HepG2 (cell line): Measurements from ENCODE around the gene HLA-DOA. TPM values are rescaled to one million over a fixed set of nuclear protein-coding genes. Genes with fewer than 3 reads are reported as not detected.

Experiments used
- AGO1 ChIP-seq: fragments of 200-400 bp; formaldehyde crosslinking; IDR thresholded peaks from 2 replicates; pipeline ENCODE4 v1.6.1; 2017; ENCODE audit warnings: mild to moderate bottlenecking, low read depth, low read length, moderate library complexity; ENCODE audit not compliant: poor library complexity, severe bottlenecking
- CCDC6 ChIP-seq: sonication (generic); formaldehyde crosslinking; IDR thresholded peaks from 2 replicates; pipeline ENCODE4 v1.8.1; 2022; ENCODE audit warnings: mild to moderate bottlenecking, missing genetic modification reagents, moderate library complexity
- FOXM1 ChIP-seq: sonication (generic); formaldehyde crosslinking; IDR thresholded peaks from 2 replicates; pipeline ENCODE4 v1.5.0; 2020; ENCODE audit warnings: missing genetic modification reagents
- MTA3 ChIP-seq: sonication (generic); formaldehyde crosslinking; IDR thresholded peaks from 2 replicates; pipeline ENCODE4 v1.4.0; 2020; ENCODE audit warnings: missing genetic modification reagents
- NFATC3 ChIP-seq: sonication (generic); formaldehyde crosslinking; IDR thresholded peaks from 2 replicates; pipeline ENCODE4 v1.5.1; 2020; ENCODE audit warnings: mild to moderate bottlenecking, missing genetic modification reagents
- NR1H2 ChIP-seq: sonication (generic); formaldehyde crosslinking; IDR thresholded peaks from 2 replicates; pipeline ENCODE4 v1.8.1; 2022; ENCODE audit warnings: low read depth, missing genetic modification reagents, borderline replicate concordance
- NR2F6 ChIP-seq, 2 experiments: IDR thresholded peaks; 2 replicates each; pipeline ENCODE4 v1.6.1; 2016; ENCODE audit warnings: antibody characterized with exemption in 1 of 2, mild to moderate bottlenecking in 1 of 2
- PAX8 ChIP-seq: sonication (generic); formaldehyde crosslinking; IDR thresholded peaks from 2 replicates; pipeline ENCODE4 v1.8.0; 2022; ENCODE audit warnings: mild to moderate bottlenecking, missing genetic modification reagents, borderline replicate concordance
- PHB2 ChIP-seq: fragments of 450-650 bp; IDR thresholded peaks from 2 replicates; pipeline ENCODE4 v1.6.1; 2018; ENCODE audit not compliant: partially characterized antibody
- PHF21A ChIP-seq: sonication (generic); formaldehyde crosslinking; IDR thresholded peaks from 2 replicates; pipeline ENCODE4 v1.5.0; 2020; ENCODE audit warnings: mild to moderate bottlenecking, missing genetic modification reagents
- PHF5A ChIP-seq: IDR thresholded peaks from one replicate; pipeline ENCODE4 v1.6.1; 2018; ENCODE audit warnings: low read depth, missing genetic modification reagents; ENCODE audit not compliant: unreplicated experiment
- RBFOX2 ChIP-seq: fragments of 200-400 bp; formaldehyde crosslinking; IDR thresholded peaks from 2 replicates; pipeline ENCODE4 v1.6.1; 2017; ENCODE audit warnings: low read depth, mild to moderate bottlenecking, low read length
- RNF2 ChIP-seq: fragments of 450-650 bp; conservative IDR thresholded peaks from 2 replicates; pipeline ENCODE4 v1.6.1; 2016; ENCODE audit warnings: low read depth
- THAP11 ChIP-seq: IDR thresholded peaks from 2 replicates; pipeline ENCODE4 v1.6.1; 2016; ENCODE audit warnings: missing biosample characterization, missing genetic modification reagents
- THAP9 ChIP-seq: sonication (generic); formaldehyde crosslinking; IDR thresholded peaks from 2 replicates; pipeline ENCODE4; 2020; ENCODE audit warnings: missing genetic modification reagents, mild to moderate bottlenecking, borderline replicate concordance
- THRA ChIP-seq: sonication (generic); formaldehyde crosslinking; IDR thresholded peaks from 2 replicates; pipeline ENCODE4 v1.4.0; 2020; ENCODE audit warnings: missing genetic modification reagents, borderline replicate concordance
- YY1 ChIP-seq: IDR thresholded peaks from 2 replicates; pipeline ENCODE4 v1.6.1; 2011; ENCODE audit warnings: low read length, low read depth, moderate library complexity, mild to moderate bottlenecking; ENCODE audit not compliant: insufficient read depth, insufficient replicate concordance
- ZNF251 ChIP-seq: sonication (generic); formaldehyde crosslinking; IDR thresholded peaks from 2 replicates; pipeline ENCODE4 v1.9.0; 2021; ENCODE audit warnings: mild to moderate bottlenecking, missing genetic modification reagents
- ZNF441 ChIP-seq: sonication (generic); formaldehyde crosslinking; IDR thresholded peaks from 2 replicates; pipeline ENCODE4 v1.7.0; 2021; ENCODE audit warnings: missing genetic modification reagents, borderline replicate concordance
- ZNF597 ChIP-seq: sonication (generic); formaldehyde crosslinking; IDR thresholded peaks from 2 replicates; pipeline ENCODE4 v1.5.0; 2020; ENCODE audit warnings: missing genetic modification reagents
- ZNF710 ChIP-seq: sonication (generic); formaldehyde crosslinking; IDR thresholded peaks from 2 replicates; pipeline ENCODE4 v1.5.0; 2020; ENCODE audit warnings: mild to moderate bottlenecking, missing genetic modification reagents, borderline replicate concordance
- ZNF891 ChIP-seq: sonication (generic); formaldehyde crosslinking; IDR thresholded peaks from 2 replicates; pipeline ENCODE4 v1.5.0; 2020; ENCODE audit warnings: mild to moderate bottlenecking, missing genetic modification reagents
- polyA plus RNA-seq, 8 experiments: library from polyadenylated mRNA; depleted of rRNA in 3 of 8; stranded (reverse) in 7 of 8; unstranded in 1 of 8; fragments of >200 nt; fragmentation: Illumina TruSeq in 4 of 8; extraction: Trizol in 4 of 8; gene quantifications; 2 replicates each; pipeline versions ENCODE4 v1.2.1 to v1.2.3, GENCODE V29; 2011 to 2016; ENCODE audit warnings: low read depth in 4 of 8, missing spikeins in 1 of 8, mixed read lengths in 1 of 8; ENCODE audit not compliant: insufficient read depth in 1 of 8
- total RNA-seq, 5 experiments: library from RNA; depleted of rRNA; stranded (reverse); fragments of >200 nt; fragmentation: Illumina TruSeq; extraction: Trizol; gene quantifications; 2 replicates each; pipeline ENCODE4 v1.2.3, GENCODE V29; 2016; ENCODE audit warnings: low read depth in 1 of 5

HLA-DOA gene
- total and polyA plus RNA-seq, 2 of the 13 experiments (the other 11 are each of a cell fraction or from before 2014, with no cell fraction given): 0.03 to 0.09 TPM

- no peak for TF ChIP-seq AGO1
- TF ChIP-seq ZNF597 (CRISPR knock-in tag): 0 out of 2 replicates have a peak, but pooled peaks have one; percentile 19
- peak; percentile 88 for TF ChIP-seq THAP9 (CRISPR knock-in tag)
- peak; percentile 93 for TF ChIP-seq YY1
- no peak for TF ChIP-seq ZNF891 (CRISPR knock-in tag)
- TF ChIP-seq ZNF710 (CRISPR knock-in tag): peak; percentile 50
- TF ChIP-seq MTA3 (CRISPR knock-in tag): no peak
- TF ChIP-seq PHB2: no peak
- TF ChIP-seq NFATC3 (CRISPR knock-in tag): peak; percentile 83; the same call in 1 of the 2 replicates
- TF ChIP-seq ZNF251 (CRISPR knock-in tag): no peak
- no peak for TF ChIP-seq FOXM1 (CRISPR knock-in tag)
- TF ChIP-seq PAX8 (CRISPR knock-in tag): 0 out of 2 replicates have a peak, but pooled peaks have one; percentile 10
- TF ChIP-seq CCDC6 (CRISPR knock-in tag): peak; percentile 92
- peak; percentile 69; the same call in 1 of the 2 replicates for TF ChIP-seq ZNF441
- TF ChIP-seq NR1H2: peak; percentile 89; the same call in 1 of the 2 replicates
- peak; percentile 60 for TF ChIP-seq THAP11 (CRISPR knock-in tag)
- no peak for TF ChIP-seq NR2F6 (IDR thresholded peaks at IDR 0.05)
- peak; percentile 43; the same call in 1 of the 2 replicates for TF ChIP-seq NR2F6 (CRISPR knock-in tag; IDR thresholded peaks at IDR 0.05)
- TF ChIP-seq PHF5A (CRISPR knock-in tag): peak; percentile 51
- peak; percentile 55; the same call in 1 of the 2 replicates for TF ChIP-seq RNF2
- peak; percentile 84 for TF ChIP-seq PHF21A (CRISPR knock-in tag)
- TF ChIP-seq RBFOX2: peak; percentile 98
- peak; percentile 12 for TF ChIP-seq THRA
Measured at GRCh38 chr6:32971581-32972352, 37.6 kb downstream of the HLA-DOA start (continued).
